Measurements from ENCODE around the gene SLC15A2. TPM values are rescaled to one million over a fixed set of nuclear protein-coding genes. Genes with fewer than 3 reads are reported as not detected.

The SLC15A2 gene
- total RNA-seq, 1 experiment from 2014 or later: 33.3 TPM

GRCh38 chr3:121963608-121964007, 69.4 kb downstream of the SLC15A2 start:
- Histone ChIP-seq H3K27me3 (replicated peaks; ENCODE audit: insufficient read depth, low read depth, low read length, poor library complexity) (no peaks in the 10 kb centered on the region), H3K36me3 (ENCODE audit: insufficient read depth, low read length, poor library complexity, severe bottlenecking) (no peaks in the 10 kb centered on the region), H3K27ac (ENCODE audit: low read depth, low read length, poor library complexity, severe bottlenecking) (no peak overlapping the region), H3K4me1 (ENCODE audit: insufficient read depth, low read length, poor library complexity, severe bottlenecking) (no peaks in the 10 kb centered on the region), H3K9me3 (ENCODE audit: low read depth, low read length, poor library complexity, severe bottlenecking) (no peaks in the 10 kb centered on the region), H3K4me3 (ENCODE audit: low read depth, low read length, poor library complexity, severe bottlenecking) (no peak overlapping the region)
- no TSS peak for BruUV-seq (replicated peaks)
- intact Hi-C loops (cut with micrococcal nuclease; ENCODE audit: unreplicated experiment): no loop called here
- POLR2A ChIA-PET (ENCODE audit: low non-redundant PET): no interaction called here
- TF ChIP-seq CTCF (conservative IDR thresholded peaks at IDR 0.05; ENCODE audit: low read depth, low read length) (no peak), EZH2 (IDR thresholded peaks at IDR 0.05; ENCODE audit: borderline replicate concordance, low read depth, low read length, poor library complexity, severe bottlenecking) (no peak)
- DNase-seq (ENCODE audit: low spot score): no peak
- CTCF ChIA-PET: no interaction called here

- Histone ChIP-seq H3K9me3 (ENCODE audit: low read depth, low read length, poor library complexity, severe bottlenecking) (no peaks in the 10 kb centered on the region), H3K27me3 (replicated peaks; ENCODE audit: insufficient read depth, low read depth, low read length, poor library complexity) (no peaks in the 10 kb centered on the region), H3K4me1 (ENCODE audit: insufficient read depth, low read length, poor library complexity, severe bottlenecking) (no peaks in the 10 kb centered on the region), H3K4me3 (ENCODE audit: low read depth, low read length, poor library complexity, severe bottlenecking) (no peak overlapping the region), H3K36me3 (ENCODE audit: insufficient read depth, low read length, poor library complexity, severe bottlenecking) (no peaks in the 10 kb centered on the region), H3K27ac (ENCODE audit: low read depth, low read length, poor library complexity, severe bottlenecking) (no peak overlapping the region)
- no peak for DNase-seq (ENCODE audit: low spot score)
- ChIA-PET POLR2A (ENCODE audit: low non-redundant PET) (no interaction called here), CTCF (no interaction called here)
- intact Hi-C loops (cut with micrococcal nuclease; ENCODE audit: unreplicated experiment): no loop called here
- BruUV-seq (replicated peaks): no TSS peak
- TF ChIP-seq CTCF (conservative IDR thresholded peaks at IDR 0.05; ENCODE audit: low read depth, low read length): no peak
These were observed 75.4 kb downstream of the SLC15A2 start for GRCh38 chr3:121969631-121970030.

GRCh38 chr3:121970047-121970446, 75.8 kb downstream of the SLC15A2 start:
- Histone ChIP-seq H3K9me3 (ENCODE audit: low read depth, low read length, poor library complexity, severe bottlenecking) (no peaks in the 10 kb centered on the region), H3K36me3 (ENCODE audit: insufficient read depth, low read length, poor library complexity, severe bottlenecking) (no peaks in the 10 kb centered on the region), H3K27ac (ENCODE audit: low read depth, low read length, poor library complexity, severe bottlenecking) (no peak overlapping the region), H3K4me3 (ENCODE audit: low read depth, low read length, poor library complexity, severe bottlenecking) (no peak overlapping the region), H3K4me1 (ENCODE audit: insufficient read depth, low read length, poor library complexity, severe bottlenecking) (no peaks in the 10 kb centered on the region), H3K27me3 (replicated peaks; ENCODE audit: insufficient read depth, low read depth, low read length, poor library complexity) (no peaks in the 10 kb centered on the region)
- TF ChIP-seq CTCF (conservative IDR thresholded peaks at IDR 0.05; ENCODE audit: low read depth, low read length) (no peak), EZH2 (IDR thresholded peaks at IDR 0.05; ENCODE audit: borderline replicate concordance, low read depth, low read length, poor library complexity, severe bottlenecking) (no peak)
- intact Hi-C loops (cut with micrococcal nuclease; ENCODE audit: unreplicated experiment): no loop called here
- DNase-seq (ENCODE audit: low spot score): no peak
- no TSS peak for BruUV-seq (replicated peaks)
- POLR2A ChIA-PET (ENCODE audit: low non-redundant PET): no interaction called here
- CTCF ChIA-PET: no interaction called here

All from A673 (cell line).